Measurements from ENCODE around the gene RNF113B. TPM values are rescaled to one million over a fixed set of nuclear protein-coding genes. Genes with fewer than 3 reads are reported as not detected.

The RNF113B gene
- total and polyA plus RNA-seq, 4 donors: 0.64 TPM; not detected in 3

DNA sequence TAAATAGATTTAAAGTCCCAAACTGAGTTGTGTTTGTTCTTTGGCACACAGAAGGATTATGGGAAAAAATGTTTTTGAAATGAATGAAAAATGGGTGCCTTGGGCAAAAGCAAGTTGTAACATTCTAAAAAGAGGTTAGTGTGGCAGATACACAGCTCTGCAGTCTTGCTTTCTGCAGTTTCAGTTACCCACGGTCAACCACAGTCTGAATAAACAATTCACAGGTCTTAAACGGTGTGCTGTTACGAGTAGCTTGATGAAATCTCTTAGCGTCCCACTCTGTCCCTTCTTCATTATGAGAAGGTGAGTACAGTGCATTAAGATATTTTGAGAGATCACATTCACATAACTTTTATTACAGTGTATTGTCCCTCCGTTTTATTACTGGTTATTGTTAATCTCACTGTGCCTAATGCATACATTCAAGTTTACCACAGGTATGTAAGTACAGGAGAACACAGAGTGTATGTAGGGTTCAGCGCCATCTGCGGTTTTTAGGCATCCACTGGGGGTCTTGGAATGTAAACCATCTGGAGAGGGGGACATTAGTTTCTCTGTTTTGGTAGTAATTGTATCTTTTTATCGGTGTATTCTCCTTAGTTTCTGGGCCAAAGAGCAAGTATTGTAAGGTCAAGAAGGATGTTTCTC, 26.1 kb downstream of the RNF113B start (continued):
- TF ChIP-seq, protein P1, sequence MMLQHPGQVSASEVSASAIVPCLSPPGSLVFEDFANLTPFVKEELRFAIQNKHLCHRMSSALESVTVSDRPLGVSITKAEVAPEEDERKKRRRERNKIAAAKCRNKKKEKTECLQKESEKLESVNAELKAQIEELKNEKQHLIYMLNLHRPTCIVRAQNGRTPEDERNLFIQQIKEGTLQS (IDR thresholded peaks at IDR 0.05): no peak
- TF ChIP-seq FOXA2 (IDR thresholded peaks at IDR 0.05) (no peak), HNF4G (IDR thresholded peaks at IDR 0.05) (no peak), SP1 (IDR thresholded peaks at IDR 0.05) (no peak), TAF1 (conservative IDR thresholded peaks at IDR 0.05) (no peak), GABPA (IDR thresholded peaks at IDR 0.05 in 1 of 2, conservative IDR thresholded peaks at IDR 0.05 in 1 of 2) (no peak), RAD21 (IDR thresholded peaks at IDR 0.05) (no peak)
- TF ChIP-seq, protein P2, sequence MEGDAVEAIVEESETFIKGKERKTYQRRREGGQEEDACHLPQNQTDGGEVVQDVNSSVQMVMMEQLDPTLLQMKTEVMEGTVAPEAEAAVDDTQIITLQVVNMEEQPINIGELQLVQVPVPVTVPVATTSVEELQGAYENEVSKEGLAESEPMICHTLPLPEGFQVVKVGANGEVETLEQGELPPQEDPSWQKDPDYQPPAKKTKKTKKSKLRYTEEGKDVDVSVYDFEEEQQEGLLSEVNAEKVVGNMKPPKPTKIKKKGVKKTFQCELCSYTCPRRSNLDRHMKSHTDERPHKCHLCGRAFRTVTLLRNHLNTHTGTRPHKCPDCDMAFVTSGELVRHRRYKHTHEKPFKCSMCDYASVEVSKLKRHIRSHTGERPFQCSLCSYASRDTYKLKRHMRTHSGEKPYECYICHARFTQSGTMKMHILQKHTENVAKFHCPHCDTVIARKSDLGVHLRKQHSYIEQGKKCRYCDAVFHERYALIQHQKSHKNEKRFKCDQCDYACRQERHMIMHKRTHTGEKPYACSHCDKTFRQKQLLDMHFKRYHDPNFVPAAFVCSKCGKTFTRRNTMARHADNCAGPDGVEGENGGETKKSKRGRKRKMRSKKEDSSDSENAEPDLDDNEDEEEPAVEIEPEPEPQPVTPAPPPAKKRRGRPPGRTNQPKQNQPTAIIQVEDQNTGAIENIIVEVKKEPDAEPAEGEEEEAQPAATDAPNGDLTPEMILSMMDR (IDR thresholded peaks at IDR 0.05; ENCODE audit: low read depth, low read length, missing input control): no peak
- TF ChIP-seq, protein P3, sequence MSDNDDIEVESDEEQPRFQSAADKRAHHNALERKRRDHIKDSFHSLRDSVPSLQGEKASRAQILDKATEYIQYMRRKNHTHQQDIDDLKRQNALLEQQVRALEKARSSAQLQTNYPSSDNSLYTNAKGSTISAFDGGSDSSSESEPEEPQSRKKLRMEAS (IDR thresholded peaks at IDR 0.05): no peak

DNA sequence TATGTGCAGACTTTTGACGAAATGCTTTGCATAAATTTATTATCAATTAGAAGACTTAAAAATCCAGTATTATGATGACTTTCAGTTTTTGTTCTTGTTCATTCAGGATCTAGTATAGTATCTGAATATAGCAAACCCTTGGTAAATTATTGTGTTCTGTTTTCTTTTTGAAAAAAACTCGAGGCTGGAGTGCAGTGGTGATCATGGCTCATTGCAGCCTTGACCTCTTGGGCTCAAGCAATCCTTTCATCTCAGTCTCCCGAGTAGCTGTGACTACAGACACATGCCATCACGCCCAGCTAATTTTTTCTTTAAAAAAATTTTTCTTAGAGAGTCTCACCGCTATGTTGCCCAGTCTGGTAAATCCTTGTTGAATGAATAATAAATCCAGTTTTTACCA, 29.5 kb downstream of the RNF113B start:
- DNase-seq (ENCODE audit: low spot score): no peak
- Histone ChIP-seq H3K36me3 (ENCODE audit: control insufficient read depth in 4 of 4, insufficient read depth in 3 of 4, low read depth in 1 of 4, low read length in 3 of 4) (peaks cover 0 to 3% (median 0%) of the 10 kb centered on the region in 4 donors), H3K27me3 (ENCODE audit: control insufficient read depth in 4 of 4, insufficient read depth in 4 of 4, low read length in 3 of 4) (no peaks in the 10 kb centered on the region), H3K4me3 (ENCODE audit: low read depth in 1 of 3, low read length in 3 of 3) (no peak overlapping the region), H3K9ac (ENCODE audit: low read depth in 1 of 2, low read length in 2 of 2) (peak overlapping the region in 1 of 2 donors; percentile 12), H3K9me3 (ENCODE audit: control insufficient read depth in 4 of 4, low read length in 3 of 4) (no peaks in the 10 kb centered on the region), H3K4me1 (ENCODE audit: control insufficient read depth in 4 of 4, insufficient read depth in 4 of 4, low read length in 3 of 4) (peaks cover 1 to 26% (median 18%) of the 10 kb centered on the region in 4 donors), H3K27ac (ENCODE audit: low read depth in 1 of 2, low read length in 2 of 2) (no peak overlapping the region)
- 59% methylated on average over 5 of the region's 5 CpGs for WGBS
- TF ChIP-seq, protein P3 (IDR thresholded peaks at IDR 0.05): no peak
- TF ChIP-seq GABPA (IDR thresholded peaks at IDR 0.05 in 1 of 2, conservative IDR thresholded peaks at IDR 0.05 in 1 of 2) (no peak), RAD21 (IDR thresholded peaks at IDR 0.05) (peak in 1 of 2 donors; percentile 31), HNF4G (IDR thresholded peaks at IDR 0.05) (no peak), JUND (IDR thresholded peaks at IDR 0.05) (no peak)

DNA sequence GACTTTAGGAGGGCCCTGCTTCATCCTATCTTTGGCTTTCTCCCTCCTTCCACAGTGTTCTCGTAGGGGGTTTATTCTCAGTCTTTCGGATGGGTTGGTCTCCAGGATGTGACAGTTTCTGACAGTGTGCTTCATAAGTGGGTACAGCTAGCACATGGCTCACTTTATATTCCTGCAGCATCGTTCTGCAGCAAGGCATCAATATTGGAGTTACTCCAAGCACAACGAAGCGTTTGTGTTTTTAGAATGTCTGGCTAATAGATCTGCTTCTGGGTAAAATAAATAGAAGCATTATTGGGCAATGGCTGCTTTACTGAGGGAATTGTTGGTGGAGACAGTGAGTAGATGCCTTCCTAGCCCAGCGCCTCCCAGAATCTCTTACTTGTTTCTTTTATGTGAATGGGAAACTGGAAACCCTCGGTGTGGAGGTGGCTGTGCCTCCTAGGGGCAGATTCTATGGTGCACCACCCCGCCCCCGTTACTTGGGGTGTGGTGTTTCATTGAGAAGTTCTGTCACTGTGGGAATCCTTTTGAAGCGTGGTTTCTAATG, 32.2 kb downstream of the RNF113B start:
- Histone ChIP-seq H3K27me3 (ENCODE audit: control insufficient read depth in 4 of 4, insufficient read depth in 4 of 4, low read length in 3 of 4) (no peaks in the 10 kb centered on the region), H3K27ac (ENCODE audit: low read depth in 1 of 2, low read length in 2 of 2) (peak overlapping the region; percentile 49 to 67), H3K4me3 (ENCODE audit: low read depth in 1 of 3, low read length in 3 of 3) (peak overlapping the region; percentile 71 to 95 (median 74)), H3K9me3 (ENCODE audit: control insufficient read depth in 4 of 4, low read length in 3 of 4) (no peaks in the 10 kb centered on the region), H3K36me3 (ENCODE audit: control insufficient read depth in 4 of 4, insufficient read depth in 3 of 4, low read depth in 1 of 4, low read length in 3 of 4) (peaks cover 0 to 3% (median 0%) of the 10 kb centered on the region in 4 donors), H3K4me1 (ENCODE audit: control insufficient read depth in 4 of 4, insufficient read depth in 4 of 4, low read length in 3 of 4) (peaks cover 1 to 29% (median 21%) of the 10 kb centered on the region in 4 donors), H3K9ac (ENCODE audit: low read depth in 1 of 2, low read length in 2 of 2) (peak overlapping the region in 1 of 2 donors; percentile 83)
- 27% methylated on average over 10 of the region's 10 CpGs for WGBS
- DNase-seq (ENCODE audit: low spot score): no peak
- TF ChIP-seq, protein P4, sequence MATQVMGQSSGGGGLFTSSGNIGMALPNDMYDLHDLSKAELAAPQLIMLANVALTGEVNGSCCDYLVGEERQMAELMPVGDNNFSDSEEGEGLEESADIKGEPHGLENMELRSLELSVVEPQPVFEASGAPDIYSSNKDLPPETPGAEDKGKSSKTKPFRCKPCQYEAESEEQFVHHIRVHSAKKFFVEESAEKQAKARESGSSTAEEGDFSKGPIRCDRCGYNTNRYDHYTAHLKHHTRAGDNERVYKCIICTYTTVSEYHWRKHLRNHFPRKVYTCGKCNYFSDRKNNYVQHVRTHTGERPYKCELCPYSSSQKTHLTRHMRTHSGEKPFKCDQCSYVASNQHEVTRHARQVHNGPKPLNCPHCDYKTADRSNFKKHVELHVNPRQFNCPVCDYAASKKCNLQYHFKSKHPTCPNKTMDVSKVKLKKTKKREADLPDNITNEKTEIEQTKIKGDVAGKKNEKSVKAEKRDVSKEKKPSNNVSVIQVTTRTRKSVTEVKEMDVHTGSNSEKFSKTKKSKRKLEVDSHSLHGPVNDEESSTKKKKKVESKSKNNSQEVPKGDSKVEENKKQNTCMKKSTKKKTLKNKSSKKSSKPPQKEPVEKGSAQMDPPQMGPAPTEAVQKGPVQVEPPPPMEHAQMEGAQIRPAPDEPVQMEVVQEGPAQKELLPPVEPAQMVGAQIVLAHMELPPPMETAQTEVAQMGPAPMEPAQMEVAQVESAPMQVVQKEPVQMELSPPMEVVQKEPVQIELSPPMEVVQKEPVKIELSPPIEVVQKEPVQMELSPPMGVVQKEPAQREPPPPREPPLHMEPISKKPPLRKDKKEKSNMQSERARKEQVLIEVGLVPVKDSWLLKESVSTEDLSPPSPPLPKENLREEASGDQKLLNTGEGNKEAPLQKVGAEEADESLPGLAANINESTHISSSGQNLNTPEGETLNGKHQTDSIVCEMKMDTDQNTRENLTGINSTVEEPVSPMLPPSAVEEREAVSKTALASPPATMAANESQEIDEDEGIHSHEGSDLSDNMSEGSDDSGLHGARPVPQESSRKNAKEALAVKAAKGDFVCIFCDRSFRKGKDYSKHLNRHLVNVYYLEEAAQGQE (IDR thresholded peaks at IDR 0.05): peak; percentile 7
- TF ChIP-seq FOXA2 (IDR thresholded peaks at IDR 0.05) (peak; percentile 39), TAF1 (conservative IDR thresholded peaks at IDR 0.05) (no peak), JUND (IDR thresholded peaks at IDR 0.05) (peak in 1 of 2 donors; percentile 43), NR2F2 (IDR thresholded peaks at IDR 0.05) (no peak), EGR1 (IDR thresholded peaks at IDR 0.05; ENCODE audit: low read depth in 2 of 2) (no peak), RXRA (IDR thresholded peaks at IDR 0.05) (peak; percentile 50 to 54), YY1 (IDR thresholded peaks at IDR 0.05) (peak; percentile 66), HNF4G (IDR thresholded peaks at IDR 0.05) (no peak), SP1 (IDR thresholded peaks at IDR 0.05) (peak; percentile 25), FOXA1 (IDR thresholded peaks at IDR 0.05) (peak; percentile 16), GABPA (IDR thresholded peaks at IDR 0.05 in 1 of 2, conservative IDR thresholded peaks at IDR 0.05 in 1 of 2) (no peak)
- TF ChIP-seq, protein P2 (IDR thresholded peaks at IDR 0.05; ENCODE audit: low read depth, low read length, missing input control): no peak
- TF ChIP-seq, protein P3 (IDR thresholded peaks at IDR 0.05): peak; percentile 52
- TF ChIP-seq, protein P1 (IDR thresholded peaks at IDR 0.05): no peak
